Measurements from ENCODE around the gene MYO1E. TPM values are rescaled to one million over a fixed set of nuclear protein-coding genes. Genes with fewer than 3 reads are reported as not detected.

MYO1E gene
- total RNA-seq, 2 donors from 2014 or later, result 47.8 to 65.6 TPM

- H3K4me3 ChIP-seq (ENCODE audit: low read length), result no peak overlapping the region
- peaks cover 8% of the 10 kb centered on the region for H3K9me3 ChIP-seq (ENCODE audit: control insufficient read depth, low read length)
- no peak overlapping the region for H3K27ac ChIP-seq (ENCODE audit: low read depth, low read length)
- no peak overlapping the region for H3K4me3 Mint-ChIP-seq
- no peaks in the 10 kb centered on the region for H3K27me3 ChIP-seq (ENCODE audit: control insufficient read depth, insufficient read depth, low read length, poor library complexity, severe bottlenecking)
- no peaks in the 10 kb centered on the region for H3K4me1 ChIP-seq (ENCODE audit: control insufficient read depth, insufficient read depth, low read length)
- peaks cover 50% of the 10 kb centered on the region for H3K36me3 Mint-ChIP-seq (ENCODE audit: low read depth)
- no peak for DNase-seq
- H3K9ac ChIP-seq (ENCODE audit: extremely low read depth, low read length, poor library complexity, severe bottlenecking), result no peak overlapping the region
- no peak for TF ChIP-seq CTCF (conservative IDR thresholded peaks at IDR 0.05)
- H3K27me3 Mint-ChIP-seq (ENCODE audit: insufficient read depth), result no peaks in the 10 kb centered on the region
- H3K27ac Mint-ChIP-seq, result no peak overlapping the region
- H3K9me3 Mint-ChIP-seq, result no peaks in the 10 kb centered on the region
- H3K36me3 ChIP-seq (ENCODE audit: control insufficient read depth, insufficient read depth, low read length), result peaks cover 37% of the 10 kb centered on the region
- no peaks in the 10 kb centered on the region for H3K4me1 Mint-ChIP-seq
- WGBS, 2 experiments (ENCODE audit: insufficient coverage in 1 of 2, insufficient read length in 1 of 2), result 83 to 95% methylated on average over 3 to 6 of the region's 6 CpGs
Observed at GRCh38 chr15:59191855-59192237, 180.8 kb downstream of the MYO1E start.

GRCh38 chr15:59190291-59190690 is 182.4 kb downstream of the MYO1E start:
- TF ChIP-seq CTCF (conservative IDR thresholded peaks at IDR 0.05), result no peak
- Mint-ChIP-seq H3K36me3 (ENCODE audit: low read depth) (peaks cover 53% of the 10 kb centered on the region), H3K4me3 (no peak overlapping the region), H3K27me3 (ENCODE audit: insufficient read depth) (no peaks in the 10 kb centered on the region), H3K9me3 (no peaks in the 10 kb centered on the region), H3K27ac (no peak overlapping the region), H3K4me1 (no peaks in the 10 kb centered on the region)
- Histone ChIP-seq H3K36me3 (ENCODE audit: control insufficient read depth, insufficient read depth, low read length) (peaks cover 37% of the 10 kb centered on the region), H3K27me3 (ENCODE audit: control insufficient read depth, insufficient read depth, low read length, poor library complexity, severe bottlenecking) (no peaks in the 10 kb centered on the region), H3K9me3 (ENCODE audit: control insufficient read depth, low read length) (peaks cover 8% of the 10 kb centered on the region), H3K4me1 (ENCODE audit: control insufficient read depth, insufficient read depth, low read length) (no peaks in the 10 kb centered on the region), H3K4me3 (ENCODE audit: low read length) (no peak overlapping the region), H3K27ac (ENCODE audit: low read depth, low read length) (no peak overlapping the region), H3K9ac (ENCODE audit: extremely low read depth, low read length, poor library complexity, severe bottlenecking) (no peak overlapping the region)
- WGBS, 2 experiments (ENCODE audit: insufficient coverage in 1 of 2, insufficient read length in 1 of 2), result 92 to 93% methylated on average over 5 to 7 of the region's 7 CpGs
- DNase-seq, result no peak

- Histone ChIP-seq H3K9me3 (ENCODE audit: control insufficient read depth, low read length) (peaks cover 8% of the 10 kb centered on the region), H3K36me3 (ENCODE audit: control insufficient read depth, insufficient read depth, low read length) (peaks cover 29% of the 10 kb centered on the region), H3K9ac (ENCODE audit: extremely low read depth, low read length, poor library complexity, severe bottlenecking) (no peak overlapping the region), H3K4me1 (ENCODE audit: control insufficient read depth, insufficient read depth, low read length) (no peaks in the 10 kb centered on the region), H3K4me3 (ENCODE audit: low read length) (no peak overlapping the region), H3K27me3 (ENCODE audit: control insufficient read depth, insufficient read depth, low read length, poor library complexity, severe bottlenecking) (no peaks in the 10 kb centered on the region), H3K27ac (ENCODE audit: low read depth, low read length) (no peak overlapping the region)
- H3K9me3 Mint-ChIP-seq, result peaks cover 2% of the 10 kb centered on the region
- H3K36me3 Mint-ChIP-seq (ENCODE audit: low read depth), result peaks cover 62% of the 10 kb centered on the region
- no peaks in the 10 kb centered on the region for H3K4me1 Mint-ChIP-seq
- H3K27ac Mint-ChIP-seq, result no peak overlapping the region
- WGBS, 2 experiments (ENCODE audit: insufficient coverage in 1 of 2, insufficient read length in 1 of 2), result 94 to 95% methylated on average over 5 of the region's 5 CpGs
- no peaks in the 10 kb centered on the region for H3K27me3 Mint-ChIP-seq (ENCODE audit: insufficient read depth)
- no peak overlapping the region for H3K4me3 Mint-ChIP-seq
- no peak for TF ChIP-seq CTCF (conservative IDR thresholded peaks at IDR 0.05)
- no peak for DNase-seq
Observed at GRCh38 chr15:59189241-59189640, 183.4 kb downstream of the MYO1E start.
